Fibroblast of skin of back (primary cell): ENCODE measurements around the gene ATP7B.

Source experiments
- DNase-seq: peaks from one replicate; pipeline ENCODE4 v3.0.0-alpha.2; 2013

The ATP7B gene

GRCh38 chr13:51976423-51976822 lies 34.8 kb downstream of the ATP7B start:
- DNase-seq: no peak

DNA sequence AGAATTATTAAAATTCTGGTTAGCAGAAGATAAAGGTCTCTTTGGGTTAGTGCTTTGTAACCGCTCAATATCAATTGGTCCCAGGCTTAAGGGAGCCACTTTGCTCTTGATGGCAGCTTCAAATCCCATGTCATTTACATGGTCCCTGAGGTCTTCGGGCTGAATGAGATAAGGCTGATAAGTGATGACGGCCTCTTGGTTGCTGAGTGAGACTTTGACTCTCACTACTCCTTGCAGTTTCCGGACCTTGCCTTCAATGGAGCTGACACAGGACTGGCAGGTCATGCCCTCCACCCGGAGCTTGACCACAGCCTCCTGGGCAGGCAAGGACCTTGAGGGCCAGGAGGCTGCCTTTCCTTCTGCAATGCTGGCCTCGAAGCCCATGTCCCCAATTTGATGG lies 36.8 kb downstream of the ATP7B start:
- DNase-seq: no peak

- DNase-seq: no peak
Measured at GRCh38 chr13:51971520-51972426, 39.5 kb downstream of the ATP7B start.

- DNase-seq: no peak
Measured at GRCh38 chr13:51970349-51970748, 40.9 kb downstream of the ATP7B start.

DNA sequence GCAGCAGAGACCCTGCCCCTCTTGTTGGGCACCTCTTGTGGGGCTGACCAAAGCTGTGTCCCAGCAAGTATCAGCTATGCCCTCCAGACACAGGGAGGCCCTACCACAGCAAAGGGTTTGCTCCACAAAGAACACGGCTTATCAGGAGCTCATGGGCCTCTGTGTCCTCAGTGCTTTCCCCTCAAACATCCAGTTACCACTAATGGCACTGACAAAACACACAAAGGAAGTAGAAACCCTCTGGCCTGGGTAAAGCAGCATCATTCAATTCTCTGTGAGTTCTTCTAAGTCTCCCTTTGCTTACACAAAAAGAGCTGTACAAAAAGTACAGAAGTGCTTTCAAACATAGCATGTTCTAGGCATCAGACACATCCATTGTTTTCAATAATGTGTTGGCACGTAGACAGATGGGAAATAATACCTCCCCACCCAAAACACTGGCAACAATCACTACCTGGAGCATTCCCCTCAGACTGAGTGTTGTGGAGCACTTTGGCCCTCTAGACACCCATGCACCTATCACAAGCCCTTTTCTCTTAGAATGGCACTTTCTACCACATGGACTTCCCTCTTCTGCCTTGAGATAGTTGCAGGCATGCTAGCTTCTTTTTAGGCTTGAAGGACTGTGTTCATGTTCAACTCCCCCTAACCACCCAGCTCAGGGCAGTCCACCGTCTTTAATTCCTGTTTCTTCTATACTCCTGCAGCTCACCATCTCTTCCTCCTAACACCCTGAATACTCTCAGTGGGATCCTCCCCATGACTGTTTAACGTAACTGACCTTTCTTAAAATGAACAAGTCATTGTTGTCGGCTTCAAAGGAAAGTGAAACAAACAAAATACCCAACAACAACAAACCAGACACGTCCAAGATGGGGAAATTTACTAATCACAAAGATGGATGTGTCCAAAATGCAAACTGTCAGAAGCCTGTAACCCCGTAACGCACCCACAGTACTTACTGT lies 43.5 kb downstream of the ATP7B start:
- no peak for DNase-seq

DNA sequence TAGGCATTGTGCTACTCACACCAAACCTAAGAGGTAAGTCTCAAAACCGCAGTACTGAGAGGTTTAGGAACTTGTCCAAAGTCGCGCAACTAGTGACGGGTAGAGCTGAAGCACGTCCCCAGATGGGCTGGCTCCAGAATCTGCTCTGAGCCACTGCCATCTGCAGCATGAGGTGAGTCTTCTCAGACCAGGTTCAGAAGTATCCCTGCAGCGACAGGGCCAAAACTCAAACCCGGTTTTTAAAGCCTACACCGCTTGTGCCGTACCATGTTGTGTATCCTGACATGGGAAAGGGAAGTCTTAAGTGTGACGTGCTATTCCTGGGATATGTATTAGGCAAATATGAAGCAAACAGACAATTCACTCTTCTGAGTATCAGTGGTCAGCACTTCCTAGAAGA lies 45.1 kb downstream of the ATP7B start:
- no peak for DNase-seq

GRCh38 chr13:51961493-51962403 lies 49.5 kb downstream of the ATP7B start:
- no peak for DNase-seq

GRCh38 chr13:51960766-51961165 lies 50.5 kb downstream of the ATP7B start:
- no peak for DNase-seq

DNA sequence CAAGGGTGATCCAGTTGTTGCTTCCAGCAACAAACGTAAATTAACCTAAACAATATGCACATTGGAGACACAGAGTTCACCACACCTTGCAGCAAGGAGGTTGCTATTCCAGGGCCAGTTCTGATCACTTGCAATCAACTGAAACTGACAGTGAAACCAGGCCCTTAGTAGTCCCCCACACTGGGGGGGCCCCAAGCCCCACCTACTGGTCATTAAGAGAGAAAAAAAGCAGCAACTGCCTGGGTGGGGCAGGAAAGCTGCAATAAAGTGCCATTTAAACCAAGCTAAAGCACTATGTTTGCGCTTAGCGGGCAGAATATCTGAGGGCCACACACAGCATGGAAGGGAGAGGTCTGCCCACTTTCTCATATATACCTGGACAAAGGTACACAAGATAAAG lies 51.5 kb downstream of the ATP7B start:
- no peak for DNase-seq

- DNase-seq: no peak
Measured at GRCh38 chr13:51958217-51958547, 53.1 kb downstream of the ATP7B start.

- no peak for DNase-seq
Measured at GRCh38 chr13:51957377-51958216, 53.7 kb downstream of the ATP7B start.

DNA sequence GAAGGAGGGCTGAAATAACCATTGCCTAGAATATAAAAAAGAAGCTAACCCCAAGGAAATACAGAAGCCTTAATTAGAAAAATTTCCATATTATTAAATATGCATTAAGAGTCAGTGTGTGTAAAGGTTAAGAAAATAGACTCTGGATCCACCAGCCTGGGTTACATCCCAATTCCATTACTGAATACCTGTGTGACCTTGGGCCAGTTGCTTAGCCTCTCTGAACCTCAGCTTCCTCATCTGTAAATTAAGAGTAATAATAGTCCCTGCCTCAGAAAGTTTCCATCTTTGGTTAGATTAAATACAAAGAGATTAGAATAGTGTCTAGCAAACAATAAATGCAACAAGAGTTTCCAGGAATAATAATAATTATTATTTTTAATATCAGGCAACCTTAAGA lies 54.5 kb downstream of the ATP7B start:
- DNase-seq: no peak

- peak; percentile 13 for DNase-seq
Measured at GRCh38 chr13:51955816-51956603, 55.2 kb downstream of the ATP7B start.

- no peak for DNase-seq
Measured at GRCh38 chr13:51955281-51955771, 55.9 kb downstream of the ATP7B start.

DNA sequence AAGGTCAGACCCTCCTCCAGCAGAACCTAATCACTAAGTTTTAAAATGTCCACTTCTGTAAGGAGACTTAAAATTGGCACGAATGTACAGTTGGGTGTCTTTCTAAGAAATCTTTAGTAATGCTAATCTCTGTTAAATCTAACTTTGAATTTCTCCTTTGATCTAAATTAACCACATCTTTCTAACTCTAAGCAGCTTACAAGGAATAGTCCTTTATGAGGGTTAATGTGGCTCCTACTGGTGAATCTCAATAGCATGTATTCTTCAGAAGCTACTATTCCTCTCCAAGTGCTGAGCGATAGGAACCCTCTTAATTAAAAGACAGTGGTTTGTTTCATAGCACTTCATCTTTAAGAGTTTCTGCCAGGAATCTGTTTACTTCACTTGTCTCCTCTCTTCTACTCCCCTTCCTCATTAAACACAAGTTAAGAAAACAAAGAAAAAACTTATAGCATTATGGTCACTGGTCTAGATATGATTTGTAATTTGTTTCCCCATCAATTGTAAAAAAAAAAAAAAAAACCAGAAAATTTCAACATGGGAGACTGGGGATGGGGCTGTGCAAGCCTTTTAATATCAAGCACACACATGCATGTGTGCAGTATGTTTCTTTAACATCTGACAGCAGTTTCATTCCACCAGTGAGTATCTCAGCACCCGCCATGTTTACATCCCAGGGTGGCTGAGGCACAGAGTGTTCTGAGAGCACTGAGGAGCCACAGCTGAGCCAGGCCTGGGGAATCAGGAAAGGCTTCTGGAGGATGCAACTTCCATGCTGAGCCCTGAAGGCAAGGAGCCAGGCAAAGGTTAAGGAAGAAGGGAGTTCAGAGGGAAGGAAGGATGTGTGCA lies 57.7 kb downstream of the ATP7B start:
- no peak for DNase-seq

DNA sequence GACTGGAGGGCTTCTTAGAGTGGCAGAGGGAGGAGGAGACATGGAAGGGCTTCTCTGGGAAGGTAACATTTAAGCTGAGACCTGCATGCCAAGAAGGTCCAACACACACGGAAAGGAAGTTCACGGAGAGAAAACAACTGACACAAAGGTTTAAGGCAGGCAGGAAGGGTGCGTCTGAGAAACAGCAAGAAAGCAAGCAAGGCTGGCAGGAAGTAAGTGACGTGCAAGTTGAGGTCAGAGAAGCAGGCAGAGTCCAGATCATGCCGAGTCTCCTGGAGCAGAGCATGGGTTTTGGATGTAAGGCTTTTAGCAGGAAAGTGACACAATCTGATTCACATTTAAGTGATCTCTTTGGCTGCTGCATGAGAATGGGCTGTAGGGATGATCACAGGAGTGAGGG lies 60.5 kb downstream of the ATP7B start:
- no peak for DNase-seq

DNA sequence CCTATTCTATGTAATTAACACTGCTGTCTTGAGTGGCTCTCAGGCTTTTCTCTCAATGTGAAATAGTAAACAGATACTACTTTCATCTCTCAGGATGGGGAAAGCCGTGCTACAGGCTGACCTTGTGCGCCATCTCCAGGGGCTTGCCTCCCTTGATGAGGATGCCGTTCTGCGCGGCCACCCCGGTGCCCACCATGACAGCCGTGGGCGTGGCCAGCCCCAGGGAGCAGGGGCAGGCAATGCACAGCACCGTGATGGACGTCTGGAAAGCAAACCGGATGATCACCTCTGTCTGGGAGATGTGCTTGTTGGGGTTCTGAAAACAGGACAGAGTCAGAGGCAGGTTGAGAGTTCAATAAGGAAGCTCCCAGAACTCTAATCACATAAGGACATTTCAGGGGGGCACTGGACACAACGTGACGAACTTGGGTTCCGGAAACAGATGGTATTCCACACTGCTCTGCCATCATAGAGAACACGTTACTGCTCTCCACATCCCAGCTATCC lies 65.0 kb downstream of the ATP7B start:
- no peak for DNase-seq

GRCh38 chr13:51945149-51945548 lies 66.1 kb downstream of the ATP7B start:
- no peak for DNase-seq

GRCh38 chr13:51944428-51944827 lies 66.8 kb downstream of the ATP7B start:
- no peak for DNase-seq
